Hindlimb muscle (tissue), 1 donor: ENCODE data around the gene XYLT1. TPM values are rescaled to one million over a fixed set of nuclear protein-coding genes. Genes with fewer than 3 reads are reported as not detected.
"Not testable (repeated sequence)": the region's sequence is repeated elsewhere in the genome, so short reads cannot be mapped to it uniquely, and the experiment has no call there.

Experiments
- DNase-seq: peaks from one replicate; pipeline ENCODE4 v3.0.0-alpha.2; 2013
- polyA plus RNA-seq: library from polyadenylated mRNA; unstranded; fragments of 120-200 nt; gene quantifications from one replicate; pipeline ENCODE4 v1.2.1, GENCODE V29; 2013; ENCODE audit not compliant: insufficient read length

Gene XYLT1
- polyA plus RNA-seq, 1 donor: 6.4 TPM

GRCh38 chr16:17307504-17307903 lies 163.3 kb downstream of the XYLT1 start:
- no peak for DNase-seq

GRCh38 chr16:17306745-17307144 lies 164.0 kb downstream of the XYLT1 start:
- no peak for DNase-seq

- not testable (repeated sequence) for DNase-seq
Observed at GRCh38 chr16:17306211-17306610, 164.5 kb downstream of the XYLT1 start.

GRCh38 chr16:17305694-17306093 lies 165.1 kb downstream of the XYLT1 start:
- no peak for DNase-seq

- no peak for DNase-seq
Observed at GRCh38 chr16:17304491-17305119, 166.2 kb downstream of the XYLT1 start.

- DNase-seq: no peak
Observed at GRCh38 chr16:17304106-17304490, 166.7 kb downstream of the XYLT1 start.

GRCh38 chr16:17303101-17303500 lies 167.7 kb downstream of the XYLT1 start:
- no peak for DNase-seq

GRCh38 chr16:17302620-17303019 lies 168.1 kb downstream of the XYLT1 start:
- no peak for DNase-seq

GRCh38 chr16:17302214-17302613 lies 168.5 kb downstream of the XYLT1 start:
- no peak for DNase-seq

GRCh38 chr16:17301593-17302135 lies 169.1 kb downstream of the XYLT1 start:
- DNase-seq: no peak

- no peak for DNase-seq
Observed at GRCh38 chr16:17301184-17301583, 169.6 kb downstream of the XYLT1 start.

GRCh38 chr16:17299790-17300189 lies 171.0 kb downstream of the XYLT1 start:
- no peak for DNase-seq

GRCh38 chr16:17298238-17298637 lies 172.5 kb downstream of the XYLT1 start:
- no peak for DNase-seq

GRCh38 chr16:17296431-17296830 lies 174.3 kb downstream of the XYLT1 start:
- DNase-seq: no peak

GRCh38 chr16:17295948-17296347 lies 174.8 kb downstream of the XYLT1 start:
- DNase-seq: peak; percentile 41

- DNase-seq: no peak
Observed at GRCh38 chr16:17294856-17295255, 175.9 kb downstream of the XYLT1 start.

GRCh38 chr16:17293813-17294558 lies 176.8 kb downstream of the XYLT1 start:
- no peak for DNase-seq

- DNase-seq: no peak
Observed at GRCh38 chr16:17291289-17291688, 179.5 kb downstream of the XYLT1 start.

GRCh38 chr16:17289674-17290635 lies 180.8 kb downstream of the XYLT1 start:
- peak; percentile 64 for DNase-seq

- no peak for DNase-seq
Observed at GRCh38 chr16:17289050-17289449, 181.7 kb downstream of the XYLT1 start.

GRCh38 chr16:17287166-17287800 lies 183.5 kb downstream of the XYLT1 start:
- no peak for DNase-seq

- DNase-seq: no peak
Observed at GRCh38 chr16:17286443-17286842, 184.3 kb downstream of the XYLT1 start.
